ENCODE data around the gene IRAK3. TPM values are rescaled to one million over a fixed set of nuclear protein-coding genes. Genes with fewer than 3 reads are reported as not detected.

Gene IRAK3
- total RNA-seq, 4 donors from 2014 or later: 5.6 to 13.8 (median 6.7) TPM

- H3K9me3 ChIP-seq: peaks cover 15 to 17% of the 10 kb centered on the region in 2 donors
- in situ Hi-C loops (cut with MboI; ENCODE audit: low pct_ligation_motif_present in 1 of 4, low pct_unique_long_range_greater_than_20kb in 1 of 4, low sequenced_read_pairs in 3 of 4) (loop anchor here in 2 of 4 donors (25.0 kb wide), 2 partner anchors 146 to 271 kb away; no protein-coding TSS in a partner anchor), intact Hi-C loops (cut with DNase I; ENCODE audit: low total_unique reads) (no loop called here)
- H3K4me3 ChIP-seq: no peak overlapping the region
- no peak overlapping the region for H3K27ac ChIP-seq
- peaks cover 0 to 57% (median 25%) of the 10 kb centered on the region in 4 donors for H3K36me3 ChIP-seq
- H3K27me3 ChIP-seq: no peaks in the 10 kb centered on the region
- H3K4me1 ChIP-seq: peaks cover 0 to 9% (median 6%) of the 10 kb centered on the region in 4 donors
- TF ChIP-seq POLR2AphosphoS5 (IDR thresholded peaks at IDR 0.05): no peak
- TF ChIP-seq, protein P1, sequence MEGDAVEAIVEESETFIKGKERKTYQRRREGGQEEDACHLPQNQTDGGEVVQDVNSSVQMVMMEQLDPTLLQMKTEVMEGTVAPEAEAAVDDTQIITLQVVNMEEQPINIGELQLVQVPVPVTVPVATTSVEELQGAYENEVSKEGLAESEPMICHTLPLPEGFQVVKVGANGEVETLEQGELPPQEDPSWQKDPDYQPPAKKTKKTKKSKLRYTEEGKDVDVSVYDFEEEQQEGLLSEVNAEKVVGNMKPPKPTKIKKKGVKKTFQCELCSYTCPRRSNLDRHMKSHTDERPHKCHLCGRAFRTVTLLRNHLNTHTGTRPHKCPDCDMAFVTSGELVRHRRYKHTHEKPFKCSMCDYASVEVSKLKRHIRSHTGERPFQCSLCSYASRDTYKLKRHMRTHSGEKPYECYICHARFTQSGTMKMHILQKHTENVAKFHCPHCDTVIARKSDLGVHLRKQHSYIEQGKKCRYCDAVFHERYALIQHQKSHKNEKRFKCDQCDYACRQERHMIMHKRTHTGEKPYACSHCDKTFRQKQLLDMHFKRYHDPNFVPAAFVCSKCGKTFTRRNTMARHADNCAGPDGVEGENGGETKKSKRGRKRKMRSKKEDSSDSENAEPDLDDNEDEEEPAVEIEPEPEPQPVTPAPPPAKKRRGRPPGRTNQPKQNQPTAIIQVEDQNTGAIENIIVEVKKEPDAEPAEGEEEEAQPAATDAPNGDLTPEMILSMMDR (IDR thresholded peaks at IDR 0.05): no peak
- no peak for TF ChIP-seq EP300 (IDR thresholded peaks at IDR 0.05; ENCODE audit: low read depth)
- TF ChIP-seq POLR2A (IDR thresholded peaks at IDR 0.05): no peak
- 98 to 100% methylated on average over 2 of the region's 2 CpGs for WGBS, 2 donors (ENCODE audit: low coverage in 1 of 2)
- no peak for DNase-seq
Measured at GRCh38 chr12:66141299-66141698, 47.7 kb upstream of the IRAK3 start.

GRCh38 chr12:66142826-66143225 is 46.2 kb upstream of the IRAK3 start:
- Histone ChIP-seq H3K9me3 (peaks cover 15 to 17% of the 10 kb centered on the region in 2 donors), H3K4me1 (peaks cover 0 to 9% (median 6%) of the 10 kb centered on the region in 4 donors), H3K27ac (no peak overlapping the region), H3K36me3 (peaks cover 0 to 43% (median 19%) of the 10 kb centered on the region in 4 donors), H3K27me3 (no peaks in the 10 kb centered on the region), H3K4me3 (no peak overlapping the region)
- intact Hi-C loops (cut with DNase I; ENCODE audit: low total_unique reads) (no loop called here), in situ Hi-C loops (cut with MboI; ENCODE audit: low pct_ligation_motif_present in 1 of 4, low pct_unique_long_range_greater_than_20kb in 1 of 4, low sequenced_read_pairs in 3 of 4) (loop anchor here in 2 of 4 donors (25.0 kb wide), 2 partner anchors 144 to 269 kb away; no protein-coding TSS in a partner anchor)
- no peak for DNase-seq
- no peak for TF ChIP-seq POLR2A (IDR thresholded peaks at IDR 0.05)
- TF ChIP-seq, protein P1 (IDR thresholded peaks at IDR 0.05): no peak
- TF ChIP-seq POLR2AphosphoS5 (IDR thresholded peaks at IDR 0.05): no peak
- no peak for TF ChIP-seq EP300 (IDR thresholded peaks at IDR 0.05; ENCODE audit: low read depth)

DNA sequence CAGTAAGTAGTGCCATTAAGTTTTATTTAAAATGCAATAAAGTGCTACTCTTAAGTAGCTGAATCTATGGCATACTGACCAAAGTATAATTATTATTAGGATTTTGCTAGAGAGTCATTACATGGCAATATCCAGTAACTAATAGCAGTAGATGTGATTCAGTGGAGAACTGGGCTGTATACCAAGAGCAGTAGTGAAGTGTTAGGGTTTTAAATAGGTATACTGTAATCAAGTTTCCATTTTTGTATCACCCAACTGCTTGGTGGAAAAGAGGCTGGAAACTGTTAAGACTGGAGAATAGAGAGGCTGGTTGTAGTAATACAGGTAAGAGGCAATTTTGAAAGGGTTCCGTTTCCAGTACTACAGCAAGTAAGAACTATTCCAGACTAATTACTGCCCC is 45.1 kb upstream of the IRAK3 start:
- in situ Hi-C loops (cut with MboI; ENCODE audit: low pct_ligation_motif_present in 1 of 4, low pct_unique_long_range_greater_than_20kb in 1 of 4, low sequenced_read_pairs in 3 of 4): loop anchor here in 2 of 4 donors (25.0 kb wide), 2 partner anchors 143 to 268 kb away; no protein-coding TSS in a partner anchor
- Histone ChIP-seq H3K27me3 (no peaks in the 10 kb centered on the region), H3K27ac (no peak overlapping the region), H3K4me1 (peaks cover 0 to 9% (median 6%) of the 10 kb centered on the region in 4 donors), H3K36me3 (peaks cover 0 to 33% (median 14%) of the 10 kb centered on the region in 4 donors), H3K4me3 (no peak overlapping the region), H3K9me3 (peaks cover 15 to 17% of the 10 kb centered on the region in 2 donors)
- DNase-seq: no peak
- TF ChIP-seq, protein P1 (IDR thresholded peaks at IDR 0.05): no peak
- no peak for TF ChIP-seq POLR2AphosphoS5 (IDR thresholded peaks at IDR 0.05)
- TF ChIP-seq POLR2A (IDR thresholded peaks at IDR 0.05): no peak
- no peak for TF ChIP-seq EP300 (IDR thresholded peaks at IDR 0.05; ENCODE audit: low read depth)
- 97 to 100% methylated on average over 1 of the region's 1 CpG for WGBS, 2 donors (ENCODE audit: low coverage in 1 of 2)
- intact Hi-C loops (cut with DNase I; ENCODE audit: low total_unique reads): no loop called here

DNA sequence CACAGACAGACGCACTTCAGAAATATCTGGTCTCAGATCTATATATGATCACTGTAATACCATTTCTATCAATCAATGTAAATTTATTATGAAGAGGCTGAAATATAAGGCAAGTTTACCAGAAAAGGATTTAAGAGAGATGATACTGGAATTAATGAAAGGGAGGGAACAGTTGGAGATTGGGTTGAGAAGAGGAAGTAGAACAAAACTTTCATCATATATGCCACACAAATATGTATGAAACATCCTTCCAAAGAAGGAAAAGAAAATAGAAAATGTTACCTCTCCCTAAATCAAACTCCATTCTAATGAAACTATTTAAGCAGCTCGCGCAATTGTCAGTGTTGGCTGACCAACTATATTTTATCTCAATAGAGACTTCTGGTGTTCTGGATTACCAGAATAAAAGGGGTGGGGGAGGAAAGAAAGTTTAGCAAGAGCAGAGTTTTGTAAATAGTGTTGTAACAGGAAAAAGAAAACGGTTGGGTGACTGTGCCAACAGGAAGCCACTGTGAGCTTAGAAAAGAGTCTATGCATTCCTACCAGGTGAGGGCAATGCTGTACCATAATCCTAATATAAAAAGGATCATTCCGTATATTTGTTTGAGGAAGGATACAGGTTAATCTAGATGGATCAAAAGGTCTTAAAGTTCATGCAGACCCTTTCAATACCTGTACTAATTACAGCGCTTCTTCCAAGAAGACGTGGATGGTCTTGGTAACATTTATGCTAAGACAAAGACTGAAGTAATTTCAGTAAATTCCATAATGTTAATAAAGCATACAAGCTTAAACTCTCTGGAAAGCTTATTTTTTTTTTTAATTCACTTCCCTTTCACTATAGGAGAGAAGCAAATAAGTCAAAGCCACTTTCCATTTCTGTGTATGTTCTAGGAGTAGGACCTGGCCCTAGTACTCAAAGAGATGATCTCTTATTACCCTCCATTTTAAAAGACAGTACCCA is 43.9 kb upstream of the IRAK3 start:
- Histone ChIP-seq H3K36me3 (peaks cover 0 to 21% (median 10%) of the 10 kb centered on the region in 4 donors), H3K4me3 (no peak overlapping the region), H3K4me1 (peaks cover 0 to 9% (median 6%) of the 10 kb centered on the region in 4 donors), H3K27ac (peak overlapping the region; percentile 51 to 69 (median 66)), H3K9me3 (peaks cover 15 to 16% of the 10 kb centered on the region in 2 donors), H3K27me3 (no peaks in the 10 kb centered on the region)
- intact Hi-C loops (cut with DNase I; ENCODE audit: low total_unique reads): no loop called here
- in situ Hi-C loops (cut with MboI; ENCODE audit: low pct_ligation_motif_present in 1 of 4, low pct_unique_long_range_greater_than_20kb in 1 of 4, low sequenced_read_pairs in 3 of 4): loop anchor here in 2 of 4 donors (25.0 kb wide), 2 partner anchors 142 to 267 kb away; no protein-coding TSS in a partner anchor
- 47 to 53% methylated on average over 6 to 7 of the region's 7 CpGs for WGBS, 2 donors (ENCODE audit: low coverage in 1 of 2)
- peak; percentile 55 for DNase-seq
- TF ChIP-seq, protein P1 (IDR thresholded peaks at IDR 0.05): peak; percentile 50 to 72 (median 55)
- TF ChIP-seq POLR2A (IDR thresholded peaks at IDR 0.05) (no peak), POLR2AphosphoS5 (IDR thresholded peaks at IDR 0.05) (peak in 1 of 3 donors; percentile 48)
